ENCODE measurements around the gene B4GALNT4.

The B4GALNT4 gene

GRCh38 chr11:377174-377865 is 8.0 kb downstream of the B4GALNT4 start:
- TF ChIP-seq Cebpa-rat (IDR thresholded peaks at IDR 0.05) = no peak
- Histone ChIP-seq H4K20me1 (no peaks in the 10 kb centered on the region), H3K36me3 (0 out of 2 replicates have a peak, but pooled peaks cover 5% of the 10 kb centered on the region), H3K4me2 (no peak overlapping the region), H3K4me1 (peaks cover 16% of the 10 kb centered on the region), H3K27ac (no peak overlapping the region), H3K27me3 (no peaks in the 10 kb centered on the region), H3K9me3 (peaks cover 19% of the 10 kb centered on the region), H3K4me3 (no peak overlapping the region), H3K9ac (no peak overlapping the region)

GRCh38 chr11:377883-378500 is 8.7 kb downstream of the B4GALNT4 start:
- Histone ChIP-seq H3K4me2 (no peak overlapping the region), H4K20me1 (no peaks in the 10 kb centered on the region)

GRCh38 chr11:379205-380094 is 10.2 kb downstream of the B4GALNT4 start:
- H3K27ac ChIP-seq = no peak overlapping the region
- H3K36me3 ChIP-seq = no peaks in the 10 kb centered on the region

More at GRCh38 chr11:377883-378500, 8.7 kb downstream of the B4GALNT4 start:
- Histone ChIP-seq H3K4me3 (no peak overlapping the region), H3K4me1 (peaks cover 22% of the 10 kb centered on the region), H3K27me3 (no peaks in the 10 kb centered on the region), H3K27ac (no peak overlapping the region), H3K36me3 (0 out of 2 replicates have a peak, but pooled peaks cover 5% of the 10 kb centered on the region), H3K9ac (no peak overlapping the region), H3K9me3 (peaks cover 19% of the 10 kb centered on the region)
- no peak for TF ChIP-seq Cebpa-rat (IDR thresholded peaks at IDR 0.05)

GRCh38 chr11:380095-380480 is 10.8 kb downstream of the B4GALNT4 start:
- no peak overlapping the region for H3K4me2 ChIP-seq
- no peaks in the 10 kb centered on the region for H4K20me1 ChIP-seq
- no peaks in the 10 kb centered on the region for H3K27me3 ChIP-seq
- H3K4me3 ChIP-seq = no peak overlapping the region
- H3K9me3 ChIP-seq = peaks cover 19% of the 10 kb centered on the region
- no peak for TF ChIP-seq Cebpa-rat (IDR thresholded peaks at IDR 0.05)
- no peak overlapping the region for H3K27ac ChIP-seq
- no peak overlapping the region for H3K9ac ChIP-seq
- no peaks in the 10 kb centered on the region for H3K36me3 ChIP-seq
- H3K4me1 ChIP-seq = peaks cover 39% of the 10 kb centered on the region

More at GRCh38 chr11:379205-380094, 10.2 kb downstream of the B4GALNT4 start:
- H3K4me2 ChIP-seq = no peak overlapping the region
- no peaks in the 10 kb centered on the region for H4K20me1 ChIP-seq
- H3K4me3 ChIP-seq = no peak overlapping the region
- no peaks in the 10 kb centered on the region for H3K27me3 ChIP-seq
- H3K4me1 ChIP-seq = peaks cover 37% of the 10 kb centered on the region
- no peak for TF ChIP-seq Cebpa-rat (IDR thresholded peaks at IDR 0.05)
- no peak overlapping the region for H3K9ac ChIP-seq
- H3K9me3 ChIP-seq = peaks cover 19% of the 10 kb centered on the region

- H4K20me1 ChIP-seq = no peaks in the 10 kb centered on the region
- no peaks in the 10 kb centered on the region for H3K27me3 ChIP-seq
- H3K9me3 ChIP-seq = peaks cover 19% of the 10 kb centered on the region
- TF ChIP-seq Cebpa-rat (IDR thresholded peaks at IDR 0.05) = no peak
- peaks cover 39% of the 10 kb centered on the region for H3K4me1 ChIP-seq
- no peak overlapping the region for H3K4me3 ChIP-seq
- H3K27ac ChIP-seq = no peak overlapping the region
- H3K9ac ChIP-seq = no peak overlapping the region
- peak overlapping the region; percentile 28; the same call in 1 of the 2 replicates for H3K4me2 ChIP-seq
- H3K36me3 ChIP-seq = no peaks in the 10 kb centered on the region
Measured at GRCh38 chr11:380491-380890, 11.2 kb downstream of the B4GALNT4 start.

GRCh38 chr11:380996-381395 is 11.7 kb downstream of the B4GALNT4 start:
- no peak for TF ChIP-seq Cebpa-rat (IDR thresholded peaks at IDR 0.05)
- H4K20me1 ChIP-seq = no peaks in the 10 kb centered on the region
- H3K9ac ChIP-seq = no peak overlapping the region
- H3K4me1 ChIP-seq = peaks cover 39% of the 10 kb centered on the region
- peak overlapping the region; percentile 28; the same call in 1 of the 2 replicates for H3K4me2 ChIP-seq
- H3K27me3 ChIP-seq = no peaks in the 10 kb centered on the region
- H3K27ac ChIP-seq = no peak overlapping the region
- H3K36me3 ChIP-seq = peaks cover 2% of the 10 kb centered on the region
- peaks cover 19% of the 10 kb centered on the region for H3K9me3 ChIP-seq
- H3K4me3 ChIP-seq = no peak overlapping the region

GRCh38 chr11:381501-382072 is 12.3 kb downstream of the B4GALNT4 start:
- Histone ChIP-seq H3K27ac (peak overlapping the region; percentile 85), H3K4me2 (peak overlapping the region; percentile 86), H3K27me3 (no peaks in the 10 kb centered on the region), H3K9me3 (peaks cover 25% of the 10 kb centered on the region), H3K36me3 (peaks cover 8% of the 10 kb centered on the region), H4K20me1 (no peaks in the 10 kb centered on the region), H3K4me1 (peaks cover 39% of the 10 kb centered on the region), H3K4me3 (peak overlapping the region; percentile 44), H3K9ac (peak overlapping the region; percentile 74)
- no peak for TF ChIP-seq Cebpa-rat (IDR thresholded peaks at IDR 0.05)

GRCh38 chr11:382081-382629 is 12.9 kb downstream of the B4GALNT4 start:
- Histone ChIP-seq H3K9me3 (peaks cover 31% of the 10 kb centered on the region), H3K4me1 (peaks cover 43% of the 10 kb centered on the region), H3K4me3 (peak overlapping the region; percentile 44; the same call in 1 of the 2 replicates), H3K4me2 (peak overlapping the region; percentile 86), H3K9ac (peak overlapping the region; percentile 74), H3K27ac (peak overlapping the region; percentile 85), H3K36me3 (peaks cover 9% of the 10 kb centered on the region), H3K27me3 (no peaks in the 10 kb centered on the region), H4K20me1 (no peaks in the 10 kb centered on the region)
- no peak for TF ChIP-seq Cebpa-rat (IDR thresholded peaks at IDR 0.05)

- no peak for TF ChIP-seq Cebpa-rat (IDR thresholded peaks at IDR 0.05)
- peaks cover 9% of the 10 kb centered on the region for H3K36me3 ChIP-seq
- H3K9me3 ChIP-seq = peaks cover 44% of the 10 kb centered on the region
- no peaks in the 10 kb centered on the region for H4K20me1 ChIP-seq
- H3K27ac ChIP-seq = no peak overlapping the region
- H3K4me3 ChIP-seq = no peak overlapping the region
- H3K4me1 ChIP-seq = peaks cover 48% of the 10 kb centered on the region
- 0 out of 2 replicates have a peak, but pooled peaks cover 2% of the 10 kb centered on the region for H3K27me3 ChIP-seq
- H3K9ac ChIP-seq = no peak overlapping the region
- H3K4me2 ChIP-seq = peak overlapping the region; percentile 86
Measured at GRCh38 chr11:383431-383830, 14.1 kb downstream of the B4GALNT4 start.
